ENCODE measurements around the gene FAM110C. TPM values are rescaled to one million over a fixed set of nuclear protein-coding genes. Genes with fewer than 3 reads are reported as not detected.

Gene FAM110C
- total RNA-seq, 6 experiments from 2014 or later: not detected

- no peak for TF ChIP-seq CTCF (IDR thresholded peaks at IDR 0.05)
- H3K9me3 Mint-ChIP-seq: peaks cover 12% of the 10 kb centered on the region
- H3K4me3 Mint-ChIP-seq: no peak overlapping the region
- no peak for DNase-seq
- no peak overlapping the region for H3K27ac Mint-ChIP-seq
- H3K36me3 Mint-ChIP-seq (ENCODE audit: low read depth): no peaks in the 10 kb centered on the region
- H3K27me3 Mint-ChIP-seq (ENCODE audit: insufficient read depth): no peaks in the 10 kb centered on the region; the same call in 1 of the 2 replicates
- no peaks in the 10 kb centered on the region for H3K4me1 Mint-ChIP-seq (ENCODE audit: low read depth)
Observed at GRCh38 chr2:47346-47725, 1.0 kb upstream of the FAM110C start.

- H3K27ac Mint-ChIP-seq: no peak overlapping the region
- peaks cover 12% of the 10 kb centered on the region for H3K9me3 Mint-ChIP-seq
- no peak overlapping the region for H3K4me3 Mint-ChIP-seq
- H3K4me1 Mint-ChIP-seq (ENCODE audit: low read depth): no peaks in the 10 kb centered on the region
- H3K27me3 Mint-ChIP-seq (ENCODE audit: insufficient read depth): no peaks in the 10 kb centered on the region; the same call in 1 of the 2 replicates
- H3K36me3 Mint-ChIP-seq (ENCODE audit: low read depth): no peaks in the 10 kb centered on the region
- DNase-seq: no peak
- TF ChIP-seq CTCF (IDR thresholded peaks at IDR 0.05): no peak
Observed at GRCh38 chr2:46131-46470, 204 bp downstream of the FAM110C start.

GRCh38 chr2:45342-46130 lies 769 bp downstream of the FAM110C start:
- Mint-ChIP-seq H3K36me3 (ENCODE audit: low read depth) (no peaks in the 10 kb centered on the region), H3K27ac (no peak overlapping the region), H3K9me3 (peaks cover 12% of the 10 kb centered on the region), H3K27me3 (ENCODE audit: insufficient read depth) (peaks cover under 1% of the 10 kb centered on the region; the same call in 1 of the 2 replicates), H3K4me3 (no peak overlapping the region), H3K4me1 (ENCODE audit: low read depth) (no peaks in the 10 kb centered on the region)
- DNase-seq: no peak
- TF ChIP-seq CTCF (IDR thresholded peaks at IDR 0.05): no peak

GRCh38 chr2:44748-45341 lies 1.5 kb downstream of the FAM110C start:
- TF ChIP-seq CTCF (IDR thresholded peaks at IDR 0.05): no peak
- Mint-ChIP-seq H3K27ac (no peak overlapping the region), H3K9me3 (peaks cover 9% of the 10 kb centered on the region), H3K36me3 (ENCODE audit: low read depth) (no peaks in the 10 kb centered on the region), H3K4me1 (ENCODE audit: low read depth) (no peaks in the 10 kb centered on the region), H3K4me3 (no peak overlapping the region), H3K27me3 (ENCODE audit: insufficient read depth) (peaks cover 2% of the 10 kb centered on the region; the same call in 1 of the 2 replicates)
- no peak for DNase-seq

GRCh38 chr2:42788-43187 lies 3.5 kb downstream of the FAM110C start:
- no peaks in the 10 kb centered on the region for H3K36me3 Mint-ChIP-seq (ENCODE audit: low read depth)
- H3K4me3 Mint-ChIP-seq: no peak overlapping the region
- no peak for DNase-seq
- H3K27ac Mint-ChIP-seq: no peak overlapping the region
- H3K27me3 Mint-ChIP-seq (ENCODE audit: insufficient read depth): peaks cover 2% of the 10 kb centered on the region; the same call in 1 of the 2 replicates
- no peak for TF ChIP-seq CTCF (IDR thresholded peaks at IDR 0.05)
- H3K4me1 Mint-ChIP-seq (ENCODE audit: low read depth): no peaks in the 10 kb centered on the region
- H3K9me3 Mint-ChIP-seq: peaks cover 7% of the 10 kb centered on the region; the same call in 1 of the 2 replicates

Measured in HFFc6 (cell line).